K562 (cell line): ENCODE measurements around the gene DPH7. TPM values are rescaled to one million over a fixed set of nuclear protein-coding genes. Genes with fewer than 3 reads are reported as not detected.
A peak's percentile ranks its signal among the peaks of the same experiment; 100 is the strongest.
"Not testable (repeated sequence)": the region's sequence is repeated elsewhere in the genome, so short reads cannot be mapped to it uniquely, and the experiment has no call there.

Experiments used
- ATAC-seq: fragments of 200-7000 bp; cut with Tn5 transposase; 3 replicates; pipeline ENCODE4 v1.9.1; 2020; ENCODE audit warnings: moderate library complexity
- BruUV-seq: library from RNA; stranded (reverse); fragments of 400-500 nt; replicated peaks from 2 replicates; lab custom pipeline; 2021; lab: Mats Ljungman, UMichigan
- CTCF ChIA-PET: fragments of 300-600 bp; formaldehyde crosslinking; extraction: SDS; loops from one replicate; lab custom pipeline; 2021; ENCODE audit warnings: low intra/inter-chr PET ratio; lab: Yijun Ruan, JAX
- POLR2A ChIA-PET: fragments of 300-600, 350-650 bp; sonication (Branson Sonifier 250); formaldehyde crosslinking; extraction: SDS; loops from one replicate; lab custom pipeline; 2021; ENCODE audit warnings: antibody characterized with exemption, inconsistent platforms; lab: Yijun Ruan, JAX
- DNase-seq, 4 experiments: peaks; one replicate each; pipeline versions ENCODE4 v3.0.0 to v3.0.0-alpha.2; 2011 to 2018; ENCODE audit warnings: low spot score in 3 of 4, mixed read lengths in 3 of 4; ENCODE audit errors: extremely low read depth in 1 of 4
- FAIRE-seq: peaks from 2 replicates; lab custom pipeline; 2011; peaks lifted over from hg19 to GRCh38; lab: Jason Lieb, UNC
- H2AFZ ChIP-seq: 2 replicates; pipeline ENCODE4 v1.6.0; 2011; ENCODE audit warnings: low read depth, low read length, control low read depth, inconsistent platforms
- H3K27ac ChIP-seq: fragments of 200-600 bp; 3 replicates; pipeline ENCODE4 v1.8.0; 2011; ENCODE audit warnings: low read depth, mild to moderate bottlenecking, control low read depth, inconsistent platforms, low read length, moderate library complexity, mixed read lengths; ENCODE audit errors: extremely low read depth
- H3K27me3 ChIP-seq, 2 experiments: fragments of 300-600 bp in 1 of 2; 2 replicates in 1 of 2; 3 replicates in 1 of 2; pipeline versions ENCODE4 v1.6.0 to v1.8.0; 2011; ENCODE audit warnings: inconsistent platforms in 2 of 2, low read length in 2 of 2, mild to moderate bottlenecking in 1 of 2, mixed read lengths in 1 of 2, moderate library complexity in 1 of 2; ENCODE audit not compliant: control insufficient read depth in 2 of 2, insufficient read depth in 2 of 2
- H3K36me3 ChIP-seq: fragments of 300-600 bp; 3 replicates; pipeline ENCODE4 v1.8.0; 2011; ENCODE audit warnings: mild to moderate bottlenecking, low read length, inconsistent platforms; ENCODE audit not compliant: control insufficient read depth, insufficient read depth
- H3K4me1 ChIP-seq, 2 experiments: fragments of 200-600 bp in 1 of 2; replicated peaks in 1 of 2; 2 replicates in 1 of 2; 3 replicates in 1 of 2; pipeline versions ENCODE4 v1.5.1 to v1.8.0; 2011; ENCODE audit warnings: inconsistent platforms in 2 of 2, low read length in 2 of 2, mild to moderate bottlenecking in 1 of 2, mixed read lengths in 1 of 2, moderate library complexity in 1 of 2; ENCODE audit not compliant: control insufficient read depth in 2 of 2, insufficient read depth in 2 of 2
- H3K4me2 ChIP-seq: 2 replicates; pipeline ENCODE4 v1.6.1; 2011; ENCODE audit warnings: low read length, control low read depth, inconsistent platforms, mixed read lengths; ENCODE audit not compliant: insufficient read depth
- H3K4me3 ChIP-seq: fragments of 200-600 bp; sonication (generic), shearing (Covaris generic); 2 replicates; pipeline ENCODE4 v1.5.1; 2016; ENCODE audit warnings: control low read depth, inconsistent platforms
- H3K79me2 ChIP-seq: fragments of 200-600 bp; 3 replicates; pipeline ENCODE4 v1.8.0; 2011; ENCODE audit warnings: low read length, inconsistent platforms; ENCODE audit not compliant: control insufficient read depth, insufficient read depth
- H3K9ac ChIP-seq, 2 experiments: 2 replicates each; pipeline versions ENCODE4 v1.6.0 to v1.6.1; 2011; ENCODE audit warnings: low read depth in 2 of 2, low read length in 2 of 2, control low read depth in 1 of 2, inconsistent platforms in 1 of 2, mild to moderate bottlenecking in 1 of 2, mixed read lengths in 1 of 2; ENCODE audit not compliant: insufficient read depth in 1 of 2
- H3K9me1 ChIP-seq: one replicate; pipeline ENCODE4 v1.6.0; 2011; ENCODE audit warnings: inconsistent platforms, mild to moderate bottlenecking, low read length, moderate library complexity; ENCODE audit not compliant: control insufficient read depth, insufficient read depth
- H3K9me3 ChIP-seq: replicated peaks from 2 replicates; pipeline ENCODE4 v1.5.1; 2011; ENCODE audit warnings: low read depth, low read length, inconsistent platforms; ENCODE audit not compliant: control insufficient read depth, insufficient read depth
- H4K20me1 ChIP-seq: replicated peaks from 2 replicates; pipeline ENCODE4 v1.6.1; 2011; ENCODE audit warnings: low read length, inconsistent platforms, mixed read lengths; ENCODE audit not compliant: control insufficient read depth, insufficient read depth
- CCNT2 ChIP-seq: IDR thresholded peaks from 2 replicates; pipeline ENCODE4 v1.6.1; 2011; ENCODE audit warnings: borderline replicate concordance, low read depth, mild to moderate bottlenecking, moderate library complexity, mixed read lengths, low read length; ENCODE audit not compliant: insufficient read length; ENCODE audit errors: extremely low read depth
- E2F3 ChIP-seq: fragments of 250-450 bp; sonication (Bioruptor Pico); IDR thresholded peaks from 2 replicates; pipeline ENCODE4 v1.4.0; 2020; ENCODE audit warnings: mild to moderate bottlenecking
- ERF ChIP-seq: fragments of 450-650 bp; formaldehyde crosslinking; IDR thresholded peaks from 2 replicates; pipeline ENCODE4 v1.4.0; 2020; ENCODE audit warnings: mild to moderate bottlenecking, mixed read lengths
- FOXP4 ChIP-seq: sonication (generic); formaldehyde crosslinking; IDR thresholded peaks from 2 replicates; pipeline ENCODE4 v1.8.0; 2022; ENCODE audit warnings: mild to moderate bottlenecking, missing genetic modification reagents, borderline replicate concordance
- GATAD2B ChIP-seq: fragments of 450-650 bp; IDR thresholded peaks from 2 replicates; pipeline ENCODE4 v1.6.1; 2017; ENCODE audit warnings: mild to moderate bottlenecking, borderline replicate concordance
- NR1H2 ChIP-seq: sonication (generic); formaldehyde crosslinking; IDR thresholded peaks from 2 replicates; pipeline ENCODE4 v1.4.0; 2020; ENCODE audit warnings: mild to moderate bottlenecking, missing genetic modification reagents
- POLR2A ChIP-seq: fragments of 450-650 bp; conservative IDR thresholded peaks from 2 replicates; pipeline ENCODE4 v1.6.1; 2016
- RBFOX2 ChIP-seq: fragments of 200-400 bp; formaldehyde crosslinking; IDR thresholded peaks from 2 replicates; pipeline ENCODE4 v1.6.1; 2017; ENCODE audit warnings: low read depth, mild to moderate bottlenecking, low read length, moderate library complexity
- SIRT6 ChIP-seq: IDR thresholded peaks from one replicate; pipeline ENCODE4 v1.6.1; 2012; ENCODE audit warnings: low read depth, mild to moderate bottlenecking, control low read depth, inconsistent platforms, low read length, moderate library complexity
- SUPT5H ChIP-seq: fragments of 450-650 bp; IDR thresholded peaks from 2 replicates; pipeline ENCODE4 v1.6.1; 2016
- TBP ChIP-seq: optimal IDR thresholded peaks from 2 replicates; pipeline ENCODE3; 2011; ENCODE audit warnings: low read depth, low read length, improper control_type of control experiment
- ZBTB1 ChIP-seq: sonication (generic); formaldehyde crosslinking; IDR thresholded peaks from 2 replicates; pipeline ENCODE4 v1.8.1; 2023; ENCODE audit warnings: missing genetic modification reagents, low read depth, mild to moderate bottlenecking, borderline replicate concordance
- WGBS: fragments of 100-300 bp; shearing (Covaris generic); methylation state at CpG from one replicate; pipeline ENCODE4 v1.1.6; 2016; ENCODE audit warnings: low coverage, mixed read lengths; ENCODE audit not compliant: insufficient coverage; ENCODE audit errors: missing lambda C conversion rate; 5-methylcytosine and 5-hydroxymethylcytosine counted together
- in situ Hi-C: fragments of 300-500 bp; cut with MboI; formaldehyde crosslinking; loops from 4 replicates; pipeline ENCODE4 v1.15.0; 2018; ENCODE audit warnings: inconsistent platforms, mixed read lengths
- intact Hi-C: fragments of 100-400 bp; cut with micrococcal nuclease; formaldehyde crosslinking; loops from 2 replicates; pipeline ENCODE4 v1.14.2; 2022
- polyA plus RNA-seq, 8 experiments: library from polyadenylated mRNA; depleted of rRNA in 4 of 8; stranded (reverse) in 5 of 8; unstranded in 3 of 8; fragments of >200 nt; fragmentation: Nextera tagmentation in 2 of 8; fragmentation: Illumina TruSeq in 1 of 8; extraction: Ambion mirVana in 2 of 8; extraction: Trizol in 1 of 8; gene quantifications; 2 replicates each; pipeline versions ENCODE4 v1.2.1 to v1.2.3, GENCODE V29; 2011 to 2014; ENCODE audit warnings: inconsistent platforms in 1 of 8, missing spikeins in 1 of 8
- total RNA-seq, 7 experiments: library from RNA; depleted of rRNA in 6 of 7; stranded (reverse); fragments of >200 nt in 6 of 7; fragmentation: Illumina TruSeq in 2 of 7; extraction: Trizol in 2 of 7; gene quantifications; 2 replicates each; pipeline versions ENCODE4 v1.2.1 to v1.2.3, GENCODE V29; 2011 to 2021; ENCODE audit warnings: low replicate concordance in 1 of 7

The DPH7 gene
- total and polyA plus RNA-seq, 9 of the 15 experiments (the other 6 are each of a cell fraction or from before 2014, with no cell fraction given) = 13.9 to 68.6 (median 41.3) TPM

GRCh38 chr9:137553654-137554053 is 25.1 kb downstream of the DPH7 start:
- H3K4me3 ChIP-seq, BruUV-seq, DNase-seq, FAIRE-seq, in situ Hi-C loops, ATAC-seq, H2AFZ ChIP-seq, H3K27me3 ChIP-seq, H3K4me2 ChIP-seq, H4K20me1 ChIP-seq: not testable (repeated sequence)
- POLR2A ChIA-PET = interaction anchor here (0.6 to 2.1 kb wide), 4 partner anchors 10 to 530 kb away, joined by 3 to 4 read pairs (median 3); partner anchors contain the start of gene TOR4A
- intact Hi-C loops = loop anchor here (10.0 kb wide), 1 partner anchor 121 kb away; no protein-coding TSS in a partner anchor
- Histone ChIP-seq H3K4me1 (peaks cover 2 to 29% of the 10 kb centered on the region in 2 experiments; a peak in 4 of 5 replicates), H3K79me2 (peaks cover 18% of the 10 kb centered on the region)
- 88% methylated on average over 7 of the region's 10 CpGs for WGBS
- 0 out of 2 replicates have a peak, but pooled peaks have one; percentile 15 for TF ChIP-seq RBFOX2
- peak; percentile 53; the same call in 1 of the 2 replicates for TF ChIP-seq SUPT5H
- peak; percentile 58 for TF ChIP-seq POLR2A
- TF ChIP-seq, all 486 proteins: peak for 3; not testable (repeated sequence) for 483
- H3K27ac ChIP-seq, H3K9ac ChIP-seq, H3K9me3 ChIP-seq, H3K9me1 ChIP-seq: not testable (repeated sequence)
- CTCF ChIA-PET = interaction anchor here (0.7 to 1.0 kb wide), 2 partner anchors 29 to 104 kb away, joined by 3 read pairs; no protein-coding TSS in a partner anchor
- H3K36me3 ChIP-seq = peaks cover 60% of the 10 kb centered on the region

- WGBS = 2% methylated on average over 42 of the region's 58 CpGs
- Histone ChIP-seq H3K9me3 (no peaks in the 10 kb centered on the region), H3K79me2 (peaks cover 18% of the 10 kb centered on the region), H4K20me1 (peaks cover 5% of the 10 kb centered on the region; the same call in 1 of the 2 replicates), H3K4me3 (peak overlapping the region; percentile 96), H3K27ac (peak overlapping the region; percentile 97), H2AFZ (peak overlapping the region; percentile 57; the same call in 1 of the 2 replicates), H3K9me1 (no peaks in the 10 kb centered on the region), H3K36me3 (peaks cover 46% of the 10 kb centered on the region), H3K4me1 (peaks cover 2 to 36% of the 10 kb centered on the region in 2 experiments; a peak in 4 of 5 replicates), H3K9ac (peak overlapping the region; percentile 92 to 99), H3K27me3 (no peaks in the 10 kb centered on the region), H3K4me2 (peak overlapping the region; percentile 97)
- intact Hi-C loops (loop anchor here (10.0 kb wide), 1 partner anchor 123 kb away; no protein-coding TSS in a partner anchor), in situ Hi-C loops (no loop called here)
- CTCF ChIA-PET = interaction anchor here (0.6 kb wide), 1 partner anchor 27 kb away, joined by 4 read pairs; no protein-coding TSS in a partner anchor
- DNase-seq = peak in 1 of 4 experiments; percentile 54
- FAIRE-seq = peak; percentile 83
- ATAC-seq = peak; percentile 60
- POLR2A ChIA-PET = interaction anchor here (0.6 to 2.1 kb wide), 12 partner anchors 11 to 275 kb away, joined by 3 to 5 read pairs (median 4); partner anchors contain the start of gene TOR4A
- BruUV-seq = TSS peak; percentile 96
- TF ChIP-seq NR1H2 (no peak), SIRT6 (no peak), RBFOX2 (peak; percentile 71), ERF (CRISPR knock-in tag) (peak; percentile 50; the same call in 1 of the 2 replicates), TBP (peak; percentile 8), ZBTB1 (CRISPR knock-in tag) (peak; percentile 89), FOXP4 (no peak), GATAD2B (0 out of 2 replicates have a peak, but pooled peaks have one; percentile 9), CCNT2 (peak; percentile 10), E2F3 (0 out of 2 replicates have a peak, but pooled peaks have one; percentile 53)
Measured at GRCh38 chr9:137552022-137552768, 26.5 kb downstream of the DPH7 start.
